Activated CD4-positive, alpha-beta T cell treated with anti-CD3 and anti-CD28 coated beads, Interleukin-2, amount 10 ng/mL, durations not matched to agents 24 days and 14 days (primary cell): Measurements from ENCODE around the gene PEBP1. TPM values are rescaled to one million over a fixed set of nuclear protein-coding genes. Genes with fewer than 3 reads are reported as not detected.

ENCODE experiments used
- DNase-seq: peaks from one replicate; pipeline ENCODE4 v3.0.0; 2022
- H3K27ac Mint-ChIP-seq: one replicate; pipeline ENCODE4 v1.8.0; 2022; ENCODE audit warnings: mild to moderate bottlenecking, mixed read lengths
- H3K27me3 Mint-ChIP-seq: one replicate; pipeline ENCODE4 v1.8.0; 2022; ENCODE audit warnings: mixed read lengths
- H3K36me3 Mint-ChIP-seq: one replicate; pipeline ENCODE4 v1.8.0; 2022; ENCODE audit warnings: low read depth, mild to moderate bottlenecking, mixed read lengths
- H3K4me1 Mint-ChIP-seq: one replicate; pipeline ENCODE4 v1.8.0; 2021; ENCODE audit warnings: mixed read lengths
- H3K4me3 Mint-ChIP-seq: one replicate; pipeline ENCODE4 v1.8.0; 2022; ENCODE audit warnings: mild to moderate bottlenecking, moderate library complexity, mixed read lengths
- H3K9me3 Mint-ChIP-seq: one replicate; pipeline ENCODE4 v1.8.0; 2021; ENCODE audit warnings: mixed read lengths
- intact Hi-C: fragments of 100-400 bp; cut with micrococcal nuclease; formaldehyde crosslinking; loops from one replicate; pipeline ENCODE4 v1.15.1; 2023
- total RNA-seq: library from RNA; stranded (reverse); gene quantifications from 2 replicates; pipeline ENCODE4 v1.2.3, GENCODE V29; 2022

PEBP1 gene
- total RNA-seq, 1 donor from 2014 or later: 209 TPM

DNA sequence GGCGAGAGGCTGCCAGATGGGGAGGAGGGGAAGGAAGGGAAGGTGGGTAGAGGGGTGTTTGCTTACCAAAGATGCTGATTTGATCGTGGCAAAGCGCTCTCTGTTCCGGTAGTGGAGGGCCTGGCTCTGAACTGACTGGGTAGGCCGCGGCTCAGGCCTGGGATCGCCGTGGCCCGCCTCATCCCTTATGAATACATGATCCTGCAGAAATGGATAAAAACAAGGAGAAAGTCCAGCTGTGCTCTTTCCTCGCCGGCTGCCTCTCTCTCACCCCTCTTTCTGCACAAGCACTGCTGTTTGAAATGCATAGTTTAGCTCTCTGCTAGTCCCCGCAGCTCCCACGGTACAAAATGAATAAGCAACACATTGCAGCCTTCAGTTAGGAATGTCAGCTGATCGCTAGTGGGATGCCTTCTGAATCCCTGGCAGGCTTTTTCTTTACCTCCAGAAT lies 53.8 kb downstream of the PEBP1 start:
- Mint-ChIP-seq H3K4me1 (peaks cover 4% of the 10 kb centered on the region), H3K36me3 (peaks cover 11% of the 10 kb centered on the region), H3K27me3 (no peaks in the 10 kb centered on the region), H3K4me3 (no peak overlapping the region), H3K9me3 (no peaks in the 10 kb centered on the region), H3K27ac (no peak overlapping the region)
- DNase-seq: no peak
- intact Hi-C loops: no loop called here

GRCh38 chr12:118190266-118190665 lies 54.3 kb downstream of the PEBP1 start:
- DNase-seq: no peak
- no peak overlapping the region for H3K4me3 Mint-ChIP-seq
- intact Hi-C loops: no loop called here
- no peak overlapping the region for H3K27ac Mint-ChIP-seq
- H3K36me3 Mint-ChIP-seq: peaks cover 12% of the 10 kb centered on the region
- no peaks in the 10 kb centered on the region for H3K9me3 Mint-ChIP-seq
- H3K4me1 Mint-ChIP-seq: peaks cover 4% of the 10 kb centered on the region
- no peaks in the 10 kb centered on the region for H3K27me3 Mint-ChIP-seq

DNA sequence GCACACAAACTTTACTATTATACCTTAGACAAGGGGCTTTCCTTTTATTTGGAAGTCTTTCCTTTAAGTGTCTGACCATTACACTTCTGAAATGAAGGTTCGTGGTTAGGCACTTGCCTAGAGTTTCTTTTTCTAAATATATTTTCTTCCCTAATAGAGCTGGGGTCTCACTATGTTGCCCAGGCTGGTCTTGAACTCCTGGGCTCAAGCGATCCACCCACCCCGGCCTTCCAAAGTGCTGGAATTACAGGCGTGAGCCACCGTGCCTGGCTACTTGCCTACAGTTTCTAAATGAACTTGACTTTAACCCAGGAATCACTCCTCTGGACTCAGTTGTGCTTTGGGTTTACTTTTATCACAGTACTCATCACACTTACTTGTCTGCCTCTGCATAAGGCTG lies 57.6 kb downstream of the PEBP1 start:
- no peaks in the 10 kb centered on the region for H3K4me1 Mint-ChIP-seq

GRCh38 chr12:118193958-118194357 lies 58.0 kb downstream of the PEBP1 start:
- Mint-ChIP-seq H3K4me1 (peaks cover under 1% of the 10 kb centered on the region), H3K27ac (no peak overlapping the region), H3K36me3 (peaks cover 28% of the 10 kb centered on the region), H3K9me3 (no peaks in the 10 kb centered on the region), H3K27me3 (no peaks in the 10 kb centered on the region), H3K4me3 (no peak overlapping the region)
- intact Hi-C loops: no loop called here
- DNase-seq: no peak

More for the DNA sequence above, 57.6 kb downstream of the PEBP1 start:
- Mint-ChIP-seq H3K9me3 (no peaks in the 10 kb centered on the region), H3K4me3 (no peak overlapping the region), H3K27me3 (no peaks in the 10 kb centered on the region), H3K36me3 (peaks cover 24% of the 10 kb centered on the region), H3K27ac (no peak overlapping the region)
- intact Hi-C loops: no loop called here
- no peak for DNase-seq

Other genes starting within 250 kb of the PEBP1 start
- gene KSR2, start 167.1 kb upstream of the PEBP1 start, total RNA-seq: 0.02 and 0.05 TPM in 2 replicates
- gene RFC5, start 119.4 kb upstream of the PEBP1 start, total RNA-seq: 82.9 and 84.4 TPM in 2 replicates
- gene WSB2, start 74.9 kb upstream of the PEBP1 start, total RNA-seq: 129 and 133 TPM in 2 replicates
- 12.8 and 14.4 TPM in 2 replicates for gene VSIG10, start 32.1 kb upstream of the PEBP1 start, total RNA-seq
- gene TAOK3, start 236.8 kb downstream of the PEBP1 start, total RNA-seq: 51.8 and 53.4 TPM in 2 replicates
- gene SUDS3, start 240.4 kb downstream of the PEBP1 start, total RNA-seq: 22.0 and 23.6 TPM in 2 replicates